Neutrophil (primary cell): ENCODE measurements around the gene HECTD1.

ENCODE experiments used
- H3K27ac ChIP-seq: fragments of 200-600 bp; sonication (generic); 2 replicates; pipeline ENCODE4 v1.5.1; 2016; ENCODE audit warnings: mild to moderate bottlenecking, moderate library complexity
- H3K27me3 ChIP-seq: fragments of 200-600 bp; sonication (generic); 2 replicates; pipeline ENCODE4 v1.6.0; 2016; ENCODE audit warnings: mild to moderate bottlenecking
- H3K36me3 ChIP-seq: fragments of 200-600 bp; sonication (generic); 2 replicates; pipeline ENCODE4 v1.5.1; 2017
- H3K4me1 ChIP-seq, 2 experiments: fragments of 200-600 bp in 1 of 2; sonication (generic) in 1 of 2; 1 replicate in 1 of 2; 2 replicates in 1 of 2; pipeline versions ENCODE4 v1.5.1 to v1.6.1; 2013 to 2016; ENCODE audit warnings: low read depth in 1 of 2, low read length in 1 of 2, mild to moderate bottlenecking in 1 of 2, moderate library complexity in 1 of 2; ENCODE audit not compliant: control insufficient read depth in 1 of 2, insufficient read depth in 1 of 2
- H3K4me3 ChIP-seq, 2 experiments: fragments of 200-600 bp in 1 of 2; sonication (generic) in 1 of 2; 1 replicate in 1 of 2; 2 replicates in 1 of 2; pipeline ENCODE4 v1.5.1; 2013 to 2016; ENCODE audit warnings: low read depth in 1 of 2, low read length in 1 of 2, mild to moderate bottlenecking in 1 of 2, moderate library complexity in 1 of 2
- H3K9me3 ChIP-seq: fragments of 200-600 bp; sonication (generic); 2 replicates; pipeline ENCODE4 v1.5.1; 2016
- TF ChIP-seq, protein P1 (sequence below): fragments of 200-600 bp; sonication (generic); IDR thresholded peaks from 2 replicates; pipeline ENCODE4 v1.5.1; 2016; ENCODE audit warnings: antibody characterized with exemption

HECTD1 gene

GRCh38 chr14:31080484-31080883 is 127.1 kb downstream of the HECTD1 start:
- H3K27ac ChIP-seq = no peak overlapping the region
- no peaks in the 10 kb centered on the region for H3K9me3 ChIP-seq
- H3K27me3 ChIP-seq = no peaks in the 10 kb centered on the region
- H3K36me3 ChIP-seq = no peaks in the 10 kb centered on the region
- H3K4me3 ChIP-seq = no peak overlapping the region
- TF ChIP-seq, protein P1, sequence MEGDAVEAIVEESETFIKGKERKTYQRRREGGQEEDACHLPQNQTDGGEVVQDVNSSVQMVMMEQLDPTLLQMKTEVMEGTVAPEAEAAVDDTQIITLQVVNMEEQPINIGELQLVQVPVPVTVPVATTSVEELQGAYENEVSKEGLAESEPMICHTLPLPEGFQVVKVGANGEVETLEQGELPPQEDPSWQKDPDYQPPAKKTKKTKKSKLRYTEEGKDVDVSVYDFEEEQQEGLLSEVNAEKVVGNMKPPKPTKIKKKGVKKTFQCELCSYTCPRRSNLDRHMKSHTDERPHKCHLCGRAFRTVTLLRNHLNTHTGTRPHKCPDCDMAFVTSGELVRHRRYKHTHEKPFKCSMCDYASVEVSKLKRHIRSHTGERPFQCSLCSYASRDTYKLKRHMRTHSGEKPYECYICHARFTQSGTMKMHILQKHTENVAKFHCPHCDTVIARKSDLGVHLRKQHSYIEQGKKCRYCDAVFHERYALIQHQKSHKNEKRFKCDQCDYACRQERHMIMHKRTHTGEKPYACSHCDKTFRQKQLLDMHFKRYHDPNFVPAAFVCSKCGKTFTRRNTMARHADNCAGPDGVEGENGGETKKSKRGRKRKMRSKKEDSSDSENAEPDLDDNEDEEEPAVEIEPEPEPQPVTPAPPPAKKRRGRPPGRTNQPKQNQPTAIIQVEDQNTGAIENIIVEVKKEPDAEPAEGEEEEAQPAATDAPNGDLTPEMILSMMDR = no peak
- no peaks in the 10 kb centered on the region for H3K4me1 ChIP-seq

DNA sequence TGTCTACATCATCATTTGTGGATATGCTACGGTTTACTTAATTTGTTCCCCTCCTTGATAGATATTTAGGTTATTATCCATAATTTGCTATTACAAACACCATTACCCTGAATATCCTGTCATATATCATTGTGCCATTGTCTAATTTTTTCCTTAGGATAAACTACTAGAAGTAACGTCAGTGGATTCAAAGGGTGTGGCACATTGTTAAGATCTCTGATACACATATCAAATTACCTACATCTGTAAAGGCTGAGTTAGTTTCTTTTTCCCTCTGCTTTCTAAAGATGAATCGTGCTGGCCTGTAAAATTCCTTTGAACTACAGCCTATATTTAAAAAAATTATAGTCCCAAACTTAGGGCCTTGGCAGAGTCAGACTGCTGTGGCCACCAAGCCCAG is 127.5 kb downstream of the HECTD1 start:
- Histone ChIP-seq H3K4me3 (no peak overlapping the region), H3K9me3 (no peaks in the 10 kb centered on the region), H3K27ac (no peak overlapping the region), H3K4me1 (no peaks in the 10 kb centered on the region), H3K36me3 (no peaks in the 10 kb centered on the region), H3K27me3 (no peaks in the 10 kb centered on the region)
- TF ChIP-seq, protein P1 = no peak

DNA sequence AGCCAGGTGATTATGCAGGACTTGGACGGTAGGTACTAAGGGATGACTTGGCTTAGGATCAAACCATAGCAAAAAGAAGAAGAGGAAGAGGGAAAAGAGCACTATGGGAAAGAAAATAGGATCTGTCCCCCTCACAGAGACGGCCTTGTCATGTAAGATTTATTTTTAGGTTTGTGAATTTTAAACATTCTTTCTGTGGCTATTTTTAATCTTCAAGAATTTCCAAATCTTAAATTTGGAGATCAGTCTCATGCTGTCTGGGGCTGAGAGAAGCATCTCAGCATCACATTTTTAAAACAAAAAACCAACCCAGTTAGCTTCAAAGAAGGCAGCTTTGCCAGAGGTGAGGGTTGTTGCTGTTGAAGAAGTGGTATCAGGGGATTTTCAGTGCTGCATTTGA is 128.8 kb downstream of the HECTD1 start:
- Histone ChIP-seq H3K27me3 (no peaks in the 10 kb centered on the region), H3K4me3 (no peak overlapping the region), H3K36me3 (no peaks in the 10 kb centered on the region), H3K9me3 (no peaks in the 10 kb centered on the region), H3K27ac (no peak overlapping the region), H3K4me1 (no peaks in the 10 kb centered on the region)
- TF ChIP-seq, protein P1 = no peak

GRCh38 chr14:31075144-31075543 is 132.4 kb downstream of the HECTD1 start:
- no peaks in the 10 kb centered on the region for H3K36me3 ChIP-seq

GRCh38 chr14:31071151-31071550 is 136.4 kb downstream of the HECTD1 start:
- H3K36me3 ChIP-seq = no peaks in the 10 kb centered on the region
- H3K9me3 ChIP-seq = no peaks in the 10 kb centered on the region
- peaks cover 7 to 8% of the 10 kb centered on the region in 2 experiments for H3K4me1 ChIP-seq
- H3K27me3 ChIP-seq = no peaks in the 10 kb centered on the region
- H3K4me3 ChIP-seq = no peak overlapping the region
- H3K27ac ChIP-seq = no peak overlapping the region
- TF ChIP-seq, protein P1 = no peak

More at GRCh38 chr14:31075144-31075543, 132.4 kb downstream of the HECTD1 start:
- TF ChIP-seq, protein P1 = no peak
- Histone ChIP-seq H3K27ac (no peak overlapping the region), H3K4me1 (no peaks in the 10 kb centered on the region), H3K27me3 (no peaks in the 10 kb centered on the region), H3K9me3 (no peaks in the 10 kb centered on the region), H3K4me3 (no peak overlapping the region)

GRCh38 chr14:31070431-31070830 is 137.2 kb downstream of the HECTD1 start:
- no peaks in the 10 kb centered on the region for H3K36me3 ChIP-seq
- H3K4me3 ChIP-seq = no peak overlapping the region
- H3K9me3 ChIP-seq = no peaks in the 10 kb centered on the region
- peaks cover 7 to 8% of the 10 kb centered on the region in 2 experiments for H3K4me1 ChIP-seq
- no peak overlapping the region for H3K27ac ChIP-seq
- TF ChIP-seq, protein P1 = no peak
- H3K27me3 ChIP-seq = no peaks in the 10 kb centered on the region
